ENCODE results near the gene LAMC3.

- TF ChIP-seq CTCF (IDR thresholded peaks at IDR 0.05) (no peak), POLR2A (IDR thresholded peaks at IDR 0.05) (no peak)
Measured at GRCh38 chr9:130984521-130984920, 24.5 kb upstream of the LAMC3 start.

Measured in right lobe of liver (tissue), 4 donors.